Left lung (tissue), 10 donors: ENCODE data around the gene LAMB1. TPM values are rescaled to one million over a fixed set of nuclear protein-coding genes. Genes with fewer than 3 reads are reported as not detected.

Experiments used
- ATAC-seq: fragments of 200-7000 bp; cut with Tn5 transposase; one replicate; pipeline ENCODE4 v1.9.1; 2020; ENCODE audit warnings: moderate library complexity
- DNase-seq, 4 donors: peaks; one replicate each; pipeline ENCODE4 v3.0.0-alpha.2; 2013 to 2020
- H3K27ac ChIP-seq, 2 donors: fragments of 200-600 bp; sonication (generic) in 1 of 2; one replicate each; pipeline versions ENCODE4 v1.5.0 to v1.8.0; 2020 to 2021
- H3K27me3 ChIP-seq, 2 donors: fragments of 200-600 bp; sonication (generic) in 1 of 2; one replicate each; pipeline versions ENCODE4 v1.5.0 to v1.8.0; 2020 to 2021
- H3K36me3 ChIP-seq, 2 donors: fragments of 200-600 bp; sonication (generic) in 1 of 2; one replicate each; pipeline versions ENCODE4 v1.5.0 to v1.8.0; 2020 to 2021
- H3K4me1 ChIP-seq, 2 donors: fragments of 200-600 bp; one replicate each; pipeline ENCODE4 v1.8.0; 2021
- H3K4me3 ChIP-seq, 2 donors: fragments of 200-600 bp; sonication (generic) in 1 of 2; one replicate each; pipeline versions ENCODE4 v1.5.0 to v1.8.0; 2020 to 2021; ENCODE audit warnings: mild to moderate bottlenecking in 1 of 2
- H3K9me3 ChIP-seq, 2 donors: fragments of 200-600 bp; sonication (generic) in 1 of 2; one replicate each; pipeline versions ENCODE4 v1.5.0 to v1.8.0; 2020 to 2021
- intact Hi-C, 2 donors: fragments of 100-400 bp; cut with DNase I; formaldehyde crosslinking; loops; one replicate each; pipeline versions ENCODE4 v1.11.2 to v1.14.2; 2022
- polyA plus RNA-seq, 6 donors: library from polyadenylated mRNA; unstranded; fragments of 120-200 nt; gene quantifications; one replicate each; pipeline ENCODE4 v1.2.1, GENCODE V29; 2013; ENCODE audit not compliant: insufficient read length in 6 of 6
- total RNA-seq, 2 donors: library from RNA; stranded (reverse); fragmentation: NEBNext Ultra II Directional; extraction: Animal tissue kit (Norgen Biotek cat#: 25700); gene quantifications; one replicate each; pipeline ENCODE4 v1.2.1, GENCODE V29; 2021
- TF ChIP-seq, protein P1 (sequence below), 2 donors: fragments of 200-600 bp; sonication (generic) in 1 of 2; IDR thresholded peaks; one replicate each; pipeline versions ENCODE4 v1.5.0 to v1.8.0; 2021; ENCODE audit warnings: antibody characterized with exemption in 2 of 2
- donor health status: DM: no; HTN: yes; CAD: no.
- donor health status: DM: no; HTN: no; CAD: no.

The LAMB1 gene
- total and polyA plus RNA-seq, 8 donors = 175 to 583 (median 505) TPM

GRCh38 chr7:107955394-107955793 lies 47.6 kb downstream of the LAMB1 start:
- H3K27me3 ChIP-seq = no peaks in the 10 kb centered on the region
- intact Hi-C loops = no loop called here
- DNase-seq = no peak
- no peak for ATAC-seq
- no peak overlapping the region for H3K27ac ChIP-seq
- no peak overlapping the region for H3K4me3 ChIP-seq
- H3K4me1 ChIP-seq = peaks cover 0 to 11% of the 10 kb centered on the region in 2 donors
- TF ChIP-seq, protein P1, sequence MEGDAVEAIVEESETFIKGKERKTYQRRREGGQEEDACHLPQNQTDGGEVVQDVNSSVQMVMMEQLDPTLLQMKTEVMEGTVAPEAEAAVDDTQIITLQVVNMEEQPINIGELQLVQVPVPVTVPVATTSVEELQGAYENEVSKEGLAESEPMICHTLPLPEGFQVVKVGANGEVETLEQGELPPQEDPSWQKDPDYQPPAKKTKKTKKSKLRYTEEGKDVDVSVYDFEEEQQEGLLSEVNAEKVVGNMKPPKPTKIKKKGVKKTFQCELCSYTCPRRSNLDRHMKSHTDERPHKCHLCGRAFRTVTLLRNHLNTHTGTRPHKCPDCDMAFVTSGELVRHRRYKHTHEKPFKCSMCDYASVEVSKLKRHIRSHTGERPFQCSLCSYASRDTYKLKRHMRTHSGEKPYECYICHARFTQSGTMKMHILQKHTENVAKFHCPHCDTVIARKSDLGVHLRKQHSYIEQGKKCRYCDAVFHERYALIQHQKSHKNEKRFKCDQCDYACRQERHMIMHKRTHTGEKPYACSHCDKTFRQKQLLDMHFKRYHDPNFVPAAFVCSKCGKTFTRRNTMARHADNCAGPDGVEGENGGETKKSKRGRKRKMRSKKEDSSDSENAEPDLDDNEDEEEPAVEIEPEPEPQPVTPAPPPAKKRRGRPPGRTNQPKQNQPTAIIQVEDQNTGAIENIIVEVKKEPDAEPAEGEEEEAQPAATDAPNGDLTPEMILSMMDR (IDR thresholded peaks at IDR 0.05) = no peak
- H3K9me3 ChIP-seq = no peaks in the 10 kb centered on the region
- peaks cover 0 to 37% of the 10 kb centered on the region in 2 donors for H3K36me3 ChIP-seq

- Histone ChIP-seq H3K27me3 (no peaks in the 10 kb centered on the region), H3K9me3 (no peaks in the 10 kb centered on the region), H3K4me1 (peaks cover 0 to 14% of the 10 kb centered on the region in 2 donors), H3K4me3 (no peak overlapping the region), H3K27ac (no peak overlapping the region), H3K36me3 (peaks cover 0 to 26% of the 10 kb centered on the region in 2 donors)
- ATAC-seq (no peak), DNase-seq (no peak)
- TF ChIP-seq, protein P1 (IDR thresholded peaks at IDR 0.05) = no peak
- intact Hi-C loops = no loop called here
Observed at GRCh38 chr7:107953924-107954303, 49.0 kb downstream of the LAMB1 start.

- TF ChIP-seq, protein P1 (IDR thresholded peaks at IDR 0.05) = no peak
- no peaks in the 10 kb centered on the region for H3K27me3 ChIP-seq
- intact Hi-C loops = no loop called here
- no peak overlapping the region for H3K4me3 ChIP-seq
- DNase-seq (no peak), ATAC-seq (no peak)
- H3K9me3 ChIP-seq = no peaks in the 10 kb centered on the region
- peaks cover 0 to 19% of the 10 kb centered on the region in 2 donors for H3K4me1 ChIP-seq
- peaks cover 0 to 26% of the 10 kb centered on the region in 2 donors for H3K36me3 ChIP-seq
- H3K27ac ChIP-seq = no peak overlapping the region
Observed at GRCh38 chr7:107953265-107953923, 49.6 kb downstream of the LAMB1 start.

- intact Hi-C loops = no loop called here
- no peak overlapping the region for H3K27ac ChIP-seq
- DNase-seq = peak in 1 of 4 donors; percentile 70
Observed at GRCh38 chr7:107951896-107952295, 51.1 kb downstream of the LAMB1 start.

DNA sequence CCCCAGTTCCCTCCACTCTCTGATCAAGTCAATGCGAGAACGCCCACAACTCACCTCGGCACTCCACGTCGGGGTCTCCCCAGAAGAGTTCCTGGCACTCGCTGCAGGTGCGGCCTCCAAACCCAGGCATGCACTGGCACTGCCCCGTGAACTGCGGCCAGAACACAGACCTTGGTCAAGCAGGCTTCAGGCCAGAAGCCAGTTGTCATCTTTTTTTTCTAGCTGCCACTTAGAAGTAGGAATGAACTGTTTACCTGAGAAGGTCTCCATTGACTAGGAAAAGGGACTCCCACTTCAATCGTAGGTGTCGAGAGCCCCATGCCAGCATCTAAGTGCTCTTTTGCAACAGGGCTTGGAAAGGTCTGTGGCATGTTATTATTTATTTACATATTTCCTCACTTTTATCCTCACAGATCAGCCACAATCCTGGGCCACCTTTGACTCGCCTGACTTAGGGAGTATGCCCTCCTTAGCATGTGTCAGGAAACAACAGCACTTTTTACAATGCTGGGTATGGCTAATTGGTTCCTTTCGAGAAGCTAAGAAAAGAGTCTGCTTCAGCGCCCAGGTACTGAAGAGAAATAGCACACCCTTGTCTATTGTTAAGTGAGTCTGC lies 51.7 kb downstream of the LAMB1 start:
- Histone ChIP-seq H3K9me3 (no peaks in the 10 kb centered on the region), H3K27ac (no peak overlapping the region), H3K36me3 (peaks cover 0 to 22% of the 10 kb centered on the region in 2 donors), H3K27me3 (no peaks in the 10 kb centered on the region), H3K4me1 (peaks cover 0 to 19% of the 10 kb centered on the region in 2 donors), H3K4me3 (no peak overlapping the region)
- peak; percentile 73 for ATAC-seq
- TF ChIP-seq, protein P1 (IDR thresholded peaks at IDR 0.05) = no peak
- no peak for DNase-seq
- intact Hi-C loops = no loop called here

More at GRCh38 chr7:107951896-107952295, 51.1 kb downstream of the LAMB1 start:
- peaks cover 0 to 26% of the 10 kb centered on the region in 2 donors for H3K36me3 ChIP-seq
- peak; percentile 28 for ATAC-seq
- H3K27me3 ChIP-seq = no peaks in the 10 kb centered on the region
- peaks cover 0 to 19% of the 10 kb centered on the region in 2 donors for H3K4me1 ChIP-seq
- H3K9me3 ChIP-seq = no peaks in the 10 kb centered on the region
- H3K4me3 ChIP-seq = no peak overlapping the region
- TF ChIP-seq, protein P1 (IDR thresholded peaks at IDR 0.05) = no peak
